Measurements from ENCODE around the gene FAM3B.

Gene FAM3B

GRCh38 chr21:41402231-41402630 lies 85.6 kb downstream of the FAM3B start:
- Histone ChIP-seq H2AFZ (ENCODE audit: low read length) (no peak overlapping the region), H3K79me2 (ENCODE audit: insufficient read depth, low read length) (no peaks in the 10 kb centered on the region), H4K20me1 (ENCODE audit: insufficient read depth, low read length) (no peaks in the 10 kb centered on the region), H3K9me2 (ENCODE audit: low read depth, low read length) (no peaks in the 10 kb centered on the region), H3K9ac (ENCODE audit: low read length) (no peak overlapping the region), H3K27me3 (ENCODE audit: insufficient read depth, low read length) (no peaks in the 10 kb centered on the region), H3K27ac (ENCODE audit: low read depth, low read length, poor library complexity, severe bottlenecking) (no peak overlapping the region), H3K36me3 (ENCODE audit: insufficient read depth, low read length) (peaks cover 96% of the 10 kb centered on the region), H3K4me2 (ENCODE audit: low read length) (no peak overlapping the region), H3K9me3 (ENCODE audit: low read length) (no peaks in the 10 kb centered on the region), H3F3A (ENCODE audit: insufficient read depth, low read length) (no peaks in the 10 kb centered on the region), H3K4me3 (ENCODE audit: low read depth, low read length, poor library complexity, severe bottlenecking) (no peak overlapping the region), H3K4me1 (ENCODE audit: insufficient read depth, low read length, severe bottlenecking) (no peaks in the 10 kb centered on the region)
- TF ChIP-seq CTCF (IDR thresholded peaks at IDR 0.05; ENCODE audit: low read length) (no peak), EZH2 (IDR thresholded peaks at IDR 0.05; ENCODE audit: borderline replicate concordance, low read length) (no peak)

GRCh38 chr21:41402796-41403195 lies 86.2 kb downstream of the FAM3B start:
- Histone ChIP-seq H3K9me2 (ENCODE audit: low read depth, low read length) (no peaks in the 10 kb centered on the region), H3K36me3 (ENCODE audit: insufficient read depth, low read length) (peaks cover 96% of the 10 kb centered on the region), H3K79me2 (ENCODE audit: insufficient read depth, low read length) (no peaks in the 10 kb centered on the region), H3K4me1 (ENCODE audit: insufficient read depth, low read length, severe bottlenecking) (no peaks in the 10 kb centered on the region), H3K9me3 (ENCODE audit: low read length) (no peaks in the 10 kb centered on the region), H3K9ac (ENCODE audit: low read length) (no peak overlapping the region), H2AFZ (ENCODE audit: low read length) (no peak overlapping the region), H3K4me3 (ENCODE audit: low read depth, low read length, poor library complexity, severe bottlenecking) (no peak overlapping the region), H3K4me2 (ENCODE audit: low read length) (no peak overlapping the region), H3K27me3 (ENCODE audit: insufficient read depth, low read length) (no peaks in the 10 kb centered on the region), H3F3A (ENCODE audit: insufficient read depth, low read length) (no peaks in the 10 kb centered on the region), H3K27ac (ENCODE audit: low read depth, low read length, poor library complexity, severe bottlenecking) (no peak overlapping the region), H4K20me1 (ENCODE audit: insufficient read depth, low read length) (no peaks in the 10 kb centered on the region)
- TF ChIP-seq EZH2 (IDR thresholded peaks at IDR 0.05; ENCODE audit: borderline replicate concordance, low read length) (no peak), CTCF (IDR thresholded peaks at IDR 0.05; ENCODE audit: low read length) (no peak)

GRCh38 chr21:41403331-41403730 lies 86.7 kb downstream of the FAM3B start:
- peaks cover 96% of the 10 kb centered on the region for H3K36me3 ChIP-seq (ENCODE audit: insufficient read depth, low read length)
- no peaks in the 10 kb centered on the region for H3K9me3 ChIP-seq (ENCODE audit: low read length)
- no peaks in the 10 kb centered on the region for H4K20me1 ChIP-seq (ENCODE audit: insufficient read depth, low read length)
- H3K9me2 ChIP-seq (ENCODE audit: low read depth, low read length): no peaks in the 10 kb centered on the region
- H2AFZ ChIP-seq (ENCODE audit: low read length): no peak overlapping the region
- no peak overlapping the region for H3K9ac ChIP-seq (ENCODE audit: low read length)
- no peak overlapping the region for H3K4me2 ChIP-seq (ENCODE audit: low read length)
- no peak overlapping the region for H3K4me3 ChIP-seq (ENCODE audit: low read depth, low read length, poor library complexity, severe bottlenecking)
- H3K79me2 ChIP-seq (ENCODE audit: insufficient read depth, low read length): no peaks in the 10 kb centered on the region
- H3K27me3 ChIP-seq (ENCODE audit: insufficient read depth, low read length): no peaks in the 10 kb centered on the region
- no peaks in the 10 kb centered on the region for H3F3A ChIP-seq (ENCODE audit: insufficient read depth, low read length)
- no peak overlapping the region for H3K27ac ChIP-seq (ENCODE audit: low read depth, low read length, poor library complexity, severe bottlenecking)
- no peaks in the 10 kb centered on the region for H3K4me1 ChIP-seq (ENCODE audit: insufficient read depth, low read length, severe bottlenecking)
- TF ChIP-seq CTCF (IDR thresholded peaks at IDR 0.05; ENCODE audit: low read length): no peak
- no peak for TF ChIP-seq EZH2 (IDR thresholded peaks at IDR 0.05; ENCODE audit: borderline replicate concordance, low read length)

Data from OCI-LY1 (cell line).